SK-N-SH treated with all-trans-retinoic acid at 6 μM for 48 hours (cell line): ENCODE data around the gene USP12.

Experiments
- ATAC-seq: fragments of 200-7000 bp; cut with Tn5 transposase; 3 replicates; pipeline ENCODE4 v1.9.1; 2020; ENCODE audit warnings: mild to moderate bottlenecking, moderate library complexity
- ARNTL ChIP-seq: fragments of 450-650 bp; formaldehyde crosslinking; IDR thresholded peaks from 2 replicates; pipeline ENCODE4 v1.5.0; 2020; ENCODE audit warnings: low read depth, mild to moderate bottlenecking, moderate library complexity, borderline replicate concordance
- BACH2 ChIP-seq: fragments of 250-450 bp; sonication (Bioruptor Pico); IDR thresholded peaks from 2 replicates; pipeline ENCODE4 v1.9.0; 2021; ENCODE audit warnings: mild to moderate bottlenecking, borderline replicate concordance
- CSDC2 ChIP-seq: fragments of 250-450 bp; sonication (Bioruptor Pico); IDR thresholded peaks from 2 replicates; pipeline ENCODE4 v1.5.0; 2020; ENCODE audit warnings: mild to moderate bottlenecking, moderate library complexity
- ESRRG ChIP-seq: fragments of 250-450 bp; sonication (Bioruptor Pico); IDR thresholded peaks from 2 replicates; pipeline ENCODE4 v1.6.1; 2021; ENCODE audit warnings: mild to moderate bottlenecking
- GLIS3 ChIP-seq: fragments of 250-450 bp; sonication (Bioruptor Pico); IDR thresholded peaks from 2 replicates; pipeline ENCODE4 v1.5.0; 2020; ENCODE audit warnings: mild to moderate bottlenecking, moderate library complexity
- ISL1 ChIP-seq: fragments of 250-450 bp; sonication (Bioruptor Pico); IDR thresholded peaks from 2 replicates; pipeline ENCODE4 v2.1.2; 2022; ENCODE audit warnings: mild to moderate bottlenecking, moderate library complexity
- PPARA ChIP-seq: fragments of 250-450 bp; sonication (Bioruptor Pico); IDR thresholded peaks from 2 replicates; pipeline ENCODE4 v1.5.0; 2020; ENCODE audit warnings: mild to moderate bottlenecking, borderline replicate concordance
- RARB ChIP-seq: fragments of 250-450 bp; sonication (Bioruptor Pico); IDR thresholded peaks from 2 replicates; pipeline ENCODE4 v1.8.0; 2021; ENCODE audit warnings: mild to moderate bottlenecking, moderate library complexity
- SNAI2 ChIP-seq: fragments of 250-450 bp; sonication (Bioruptor Pico); IDR thresholded peaks from 2 replicates; pipeline ENCODE4 v1.5.0; 2020; ENCODE audit warnings: mild to moderate bottlenecking, moderate library complexity
- TCF4 ChIP-seq: fragments of 250-450 bp; sonication (Bioruptor Pico); IDR thresholded peaks from 2 replicates; pipeline ENCODE4 v1.8.0; 2021; ENCODE audit warnings: mild to moderate bottlenecking, moderate library complexity, borderline replicate concordance
- TOX ChIP-seq: fragments of 250-450 bp; sonication (Bioruptor Pico); IDR thresholded peaks from 2 replicates; pipeline ENCODE4 v1.8.0; 2021; ENCODE audit warnings: mild to moderate bottlenecking, moderate library complexity, borderline replicate concordance
- ZC3H10 ChIP-seq: fragments of 250-450 bp; sonication (Bioruptor Pico); IDR thresholded peaks from 2 replicates; pipeline ENCODE4 v1.5.1; 2021; ENCODE audit warnings: mild to moderate bottlenecking, moderate library complexity
- ZNF565 ChIP-seq: fragments of 450-650 bp; formaldehyde crosslinking; conservative IDR thresholded peaks from 2 replicates; pipeline ENCODE4 v1.5.0; 2020; ENCODE audit warnings: low read depth, mild to moderate bottlenecking, moderate library complexity
- ZNF70 ChIP-seq: fragments of 450-650 bp; formaldehyde crosslinking; IDR thresholded peaks from 2 replicates; pipeline ENCODE4 v1.5.0; 2020; ENCODE audit warnings: mild to moderate bottlenecking, moderate library complexity
- ZNF8 ChIP-seq: fragments of 450-650 bp; formaldehyde crosslinking; IDR thresholded peaks from 2 replicates; pipeline ENCODE4 v1.5.0; 2020; ENCODE audit warnings: mild to moderate bottlenecking, moderate library complexity
- TF ChIP-seq, protein P1 (sequence below): fragments of 250-450 bp; sonication (Bioruptor Pico); IDR thresholded peaks from 2 replicates; pipeline ENCODE4 v1.8.0; 2020; ENCODE audit warnings: mild to moderate bottlenecking, moderate library complexity, borderline replicate concordance
- TF ChIP-seq, protein P2 (sequence below): fragments of 250-450 bp; sonication (Bioruptor Pico); IDR thresholded peaks from 2 replicates; pipeline ENCODE4 v1.5.1; 2020; ENCODE audit warnings: low read depth, mild to moderate bottlenecking, moderate library complexity
- TF ChIP-seq, protein P3 (sequence below): fragments of 250-450 bp; sonication (Bioruptor Pico); IDR thresholded peaks from 2 replicates; pipeline ENCODE4 v1.8.0; 2021; ENCODE audit warnings: low read depth, mild to moderate bottlenecking, moderate library complexity, borderline replicate concordance
- TF ChIP-seq, protein P4 (sequence below): fragments of 250-450 bp; sonication (Bioruptor Pico); IDR thresholded peaks from 2 replicates; pipeline ENCODE4 v1.5.1; 2021; ENCODE audit warnings: mild to moderate bottlenecking, moderate library complexity
- TF ChIP-seq, protein P5 (sequence below): fragments of 250-450 bp; sonication (Bioruptor Pico); IDR thresholded peaks from 2 replicates; pipeline ENCODE4 v1.5.0; 2020; ENCODE audit warnings: mild to moderate bottlenecking, moderate library complexity

The USP12 gene

DNA sequence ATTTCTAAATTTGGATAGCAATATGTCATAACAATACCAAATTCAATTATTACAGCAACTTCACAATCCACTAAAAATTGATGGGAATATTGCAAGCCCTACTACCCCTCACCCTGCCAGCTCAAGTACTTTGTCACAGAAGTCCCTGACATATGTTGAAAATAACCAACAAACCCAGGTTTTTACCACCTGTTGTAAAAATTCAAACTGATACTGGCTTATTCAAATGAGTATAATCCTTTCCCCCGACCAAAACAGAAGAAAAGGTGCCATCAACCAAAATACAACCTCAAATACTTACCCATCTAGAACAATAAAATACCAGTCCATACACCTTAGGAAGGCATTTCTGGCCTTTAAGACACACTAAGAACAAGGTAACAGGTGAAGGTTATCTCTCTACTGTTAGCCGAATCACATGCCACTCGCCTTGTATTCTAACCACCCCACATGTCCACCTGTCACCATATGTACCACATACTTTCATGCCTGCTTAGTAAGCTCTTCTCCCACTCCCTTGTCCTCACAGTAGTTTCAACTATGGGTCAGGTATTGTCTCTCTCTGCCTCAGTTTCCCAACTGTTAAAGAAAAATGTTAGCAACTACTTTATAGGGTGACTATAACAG lies 53.1 kb downstream of the USP12 start (continued):
- TF ChIP-seq, protein P1, sequence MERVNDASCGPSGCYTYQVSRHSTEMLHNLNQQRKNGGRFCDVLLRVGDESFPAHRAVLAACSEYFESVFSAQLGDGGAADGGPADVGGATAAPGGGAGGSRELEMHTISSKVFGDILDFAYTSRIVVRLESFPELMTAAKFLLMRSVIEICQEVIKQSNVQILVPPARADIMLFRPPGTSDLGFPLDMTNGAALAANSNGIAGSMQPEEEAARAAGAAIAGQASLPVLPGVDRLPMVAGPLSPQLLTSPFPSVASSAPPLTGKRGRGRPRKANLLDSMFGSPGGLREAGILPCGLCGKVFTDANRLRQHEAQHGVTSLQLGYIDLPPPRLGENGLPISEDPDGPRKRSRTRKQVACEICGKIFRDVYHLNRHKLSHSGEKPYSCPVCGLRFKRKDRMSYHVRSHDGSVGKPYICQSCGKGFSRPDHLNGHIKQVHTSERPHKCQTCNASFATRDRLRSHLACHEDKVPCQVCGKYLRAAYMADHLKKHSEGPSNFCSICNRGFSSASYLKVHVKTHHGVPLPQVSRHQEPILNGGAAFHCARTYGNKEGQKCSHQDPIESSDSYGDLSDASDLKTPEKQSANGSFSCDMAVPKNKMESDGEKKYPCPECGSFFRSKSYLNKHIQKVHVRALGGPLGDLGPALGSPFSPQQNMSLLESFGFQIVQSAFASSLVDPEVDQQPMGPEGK, result no peak
- TF ChIP-seq, all 23 proteins: peak for 0

DNA sequence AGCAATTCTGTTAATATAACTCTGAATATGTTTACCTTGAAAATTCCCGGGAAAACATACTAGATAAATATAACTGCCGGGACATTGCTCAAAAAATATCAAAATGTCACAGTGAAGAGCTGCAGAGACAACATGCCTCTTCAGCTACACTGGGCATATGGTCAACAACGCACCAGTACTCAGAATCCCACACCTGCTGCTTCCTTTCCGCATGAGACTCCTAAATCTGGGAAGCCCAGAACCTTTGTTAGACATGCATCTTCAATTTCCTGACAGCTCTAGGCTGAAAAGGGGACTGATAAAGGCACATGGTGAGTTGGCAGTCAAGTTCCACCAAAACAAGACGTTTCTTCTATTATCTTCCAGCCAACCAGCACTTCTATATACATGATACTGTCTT lies 53.7 kb downstream of the USP12 start:
- no peak for ATAC-seq
- TF ChIP-seq TOX, result no peak
- TF ChIP-seq, protein P2, sequence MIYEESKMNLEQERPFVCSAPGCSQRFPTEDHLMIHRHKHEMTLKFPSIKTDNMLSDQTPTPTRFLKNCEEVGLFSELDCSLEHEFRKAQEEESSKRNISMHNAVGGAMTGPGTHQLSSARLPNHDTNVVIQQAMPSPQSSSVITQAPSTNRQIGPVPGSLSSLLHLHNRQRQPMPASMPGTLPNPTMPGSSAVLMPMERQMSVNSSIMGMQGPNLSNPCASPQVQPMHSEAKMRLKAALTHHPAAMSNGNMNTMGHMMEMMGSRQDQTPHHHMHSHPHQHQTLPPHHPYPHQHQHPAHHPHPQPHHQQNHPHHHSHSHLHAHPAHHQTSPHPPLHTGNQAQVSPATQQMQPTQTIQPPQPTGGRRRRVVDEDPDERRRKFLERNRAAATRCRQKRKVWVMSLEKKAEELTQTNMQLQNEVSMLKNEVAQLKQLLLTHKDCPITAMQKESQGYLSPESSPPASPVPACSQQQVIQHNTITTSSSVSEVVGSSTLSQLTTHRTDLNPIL, result no peak

DNA sequence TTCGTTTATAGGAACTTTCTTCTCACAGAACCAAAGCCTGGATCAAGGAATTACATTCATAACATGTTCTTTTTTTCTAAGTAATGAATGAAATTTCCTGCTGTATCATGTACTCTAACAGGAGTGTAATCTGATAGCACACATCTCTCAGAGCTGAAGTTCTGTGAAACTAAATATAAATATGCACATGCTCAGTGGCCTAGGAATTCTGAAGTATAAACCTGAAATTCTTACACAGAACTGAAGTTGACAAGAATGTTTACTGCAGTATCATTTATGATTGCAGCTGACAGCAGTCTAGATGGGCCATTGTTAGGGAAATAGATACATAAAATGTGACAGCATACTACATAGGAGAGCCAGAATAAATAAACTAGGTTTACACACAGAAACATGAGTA lies 54.5 kb downstream of the USP12 start:
- TF ChIP-seq, protein P3, sequence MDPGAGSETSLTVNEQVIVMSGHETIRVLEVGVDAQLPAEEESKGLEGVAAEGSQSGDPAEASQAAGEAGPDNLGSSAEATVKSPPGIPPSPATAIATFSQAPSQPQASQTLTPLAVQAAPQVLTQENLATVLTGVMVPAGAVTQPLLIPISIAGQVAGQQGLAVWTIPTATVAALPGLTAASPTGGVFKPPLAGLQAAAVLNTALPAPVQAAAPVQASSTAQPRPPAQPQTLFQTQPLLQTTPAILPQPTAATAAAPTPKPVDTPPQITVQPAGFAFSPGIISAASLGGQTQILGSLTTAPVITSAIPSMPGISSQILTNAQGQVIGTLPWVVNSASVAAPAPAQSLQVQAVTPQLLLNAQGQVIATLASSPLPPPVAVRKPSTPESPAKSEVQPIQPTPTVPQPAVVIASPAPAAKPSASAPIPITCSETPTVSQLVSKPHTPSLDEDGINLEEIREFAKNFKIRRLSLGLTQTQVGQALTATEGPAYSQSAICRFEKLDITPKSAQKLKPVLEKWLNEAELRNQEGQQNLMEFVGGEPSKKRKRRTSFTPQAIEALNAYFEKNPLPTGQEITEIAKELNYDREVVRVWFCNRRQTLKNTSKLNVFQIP (CRISPR knock-in tag), result no peak
- no peak for TF ChIP-seq BACH2 (CRISPR knock-in tag)
- TF ChIP-seq, protein P4, sequence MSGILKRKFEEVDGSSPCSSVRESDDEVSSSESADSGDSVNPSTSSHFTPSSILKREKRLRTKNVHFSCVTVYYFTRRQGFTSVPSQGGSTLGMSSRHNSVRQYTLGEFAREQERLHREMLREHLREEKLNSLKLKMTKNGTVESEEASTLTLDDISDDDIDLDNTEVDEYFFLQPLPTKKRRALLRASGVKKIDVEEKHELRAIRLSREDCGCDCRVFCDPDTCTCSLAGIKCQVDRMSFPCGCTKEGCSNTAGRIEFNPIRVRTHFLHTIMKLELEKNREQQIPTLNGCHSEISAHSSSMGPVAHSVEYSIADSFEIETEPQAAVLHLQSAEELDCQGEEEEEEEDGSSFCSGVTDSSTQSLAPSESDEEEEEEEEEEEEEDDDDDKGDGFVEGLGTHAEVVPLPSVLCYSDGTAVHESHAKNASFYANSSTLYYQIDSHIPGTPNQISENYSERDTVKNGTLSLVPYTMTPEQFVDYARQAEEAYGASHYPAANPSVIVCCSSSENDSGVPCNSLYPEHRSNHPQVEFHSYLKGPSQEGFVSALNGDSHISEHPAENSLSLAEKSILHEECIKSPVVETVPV (CRISPR knock-in tag), result no peak
- TF ChIP-seq, protein P2, result no peak
- TF ChIP-seq, all 23 proteins: peak for 0
- peak; percentile 92 for ATAC-seq

DNA sequence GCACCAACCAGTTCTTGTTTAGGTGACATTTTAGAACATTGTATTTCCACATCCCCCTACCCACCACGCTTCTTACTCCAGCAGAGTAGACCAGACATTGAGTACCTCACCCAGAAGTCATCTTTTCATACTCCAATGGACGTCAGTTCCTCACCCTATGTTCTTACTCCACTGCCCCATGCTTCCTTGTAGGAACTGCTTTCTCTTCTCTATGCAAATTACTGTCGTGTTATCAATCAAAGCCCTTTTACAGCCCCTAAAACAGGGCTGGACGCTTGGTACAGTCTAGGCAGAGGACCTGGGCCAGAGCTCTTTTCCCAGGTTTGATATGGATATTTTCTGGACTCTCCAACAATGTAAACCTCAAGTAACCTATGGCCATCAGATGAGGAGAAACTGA lies 58.2 kb downstream of the USP12 start:
- ATAC-seq, result no peak
- no peak for TF ChIP-seq ISL1 (CRISPR knock-in tag)
- TF ChIP-seq ZNF565 (CRISPR knock-in tag), result no peak
- no peak for TF ChIP-seq PPARA (CRISPR knock-in tag)
- TF ChIP-seq SNAI2, result no peak
- TF ChIP-seq, protein P2, result no peak
- TF ChIP-seq ARNTL (CRISPR knock-in tag), result no peak
- no peak for TF ChIP-seq ZC3H10 (CRISPR knock-in tag)
- no peak for TF ChIP-seq ESRRG
- TF ChIP-seq, protein P3 (CRISPR knock-in tag), result no peak
- TF ChIP-seq ZNF8 (CRISPR knock-in tag), result no peak
- no peak for TF ChIP-seq GLIS3 (CRISPR knock-in tag)
- TF ChIP-seq ZNF70 (CRISPR knock-in tag), result no peak
- no peak for TF ChIP-seq TCF4 (CRISPR knock-in tag)
- TF ChIP-seq BACH2 (CRISPR knock-in tag), result no peak
- TF ChIP-seq CSDC2 (CRISPR knock-in tag), result no peak
- TF ChIP-seq RARB (CRISPR knock-in tag), result no peak
- TF ChIP-seq TOX, result no peak
- TF ChIP-seq, protein P5, sequence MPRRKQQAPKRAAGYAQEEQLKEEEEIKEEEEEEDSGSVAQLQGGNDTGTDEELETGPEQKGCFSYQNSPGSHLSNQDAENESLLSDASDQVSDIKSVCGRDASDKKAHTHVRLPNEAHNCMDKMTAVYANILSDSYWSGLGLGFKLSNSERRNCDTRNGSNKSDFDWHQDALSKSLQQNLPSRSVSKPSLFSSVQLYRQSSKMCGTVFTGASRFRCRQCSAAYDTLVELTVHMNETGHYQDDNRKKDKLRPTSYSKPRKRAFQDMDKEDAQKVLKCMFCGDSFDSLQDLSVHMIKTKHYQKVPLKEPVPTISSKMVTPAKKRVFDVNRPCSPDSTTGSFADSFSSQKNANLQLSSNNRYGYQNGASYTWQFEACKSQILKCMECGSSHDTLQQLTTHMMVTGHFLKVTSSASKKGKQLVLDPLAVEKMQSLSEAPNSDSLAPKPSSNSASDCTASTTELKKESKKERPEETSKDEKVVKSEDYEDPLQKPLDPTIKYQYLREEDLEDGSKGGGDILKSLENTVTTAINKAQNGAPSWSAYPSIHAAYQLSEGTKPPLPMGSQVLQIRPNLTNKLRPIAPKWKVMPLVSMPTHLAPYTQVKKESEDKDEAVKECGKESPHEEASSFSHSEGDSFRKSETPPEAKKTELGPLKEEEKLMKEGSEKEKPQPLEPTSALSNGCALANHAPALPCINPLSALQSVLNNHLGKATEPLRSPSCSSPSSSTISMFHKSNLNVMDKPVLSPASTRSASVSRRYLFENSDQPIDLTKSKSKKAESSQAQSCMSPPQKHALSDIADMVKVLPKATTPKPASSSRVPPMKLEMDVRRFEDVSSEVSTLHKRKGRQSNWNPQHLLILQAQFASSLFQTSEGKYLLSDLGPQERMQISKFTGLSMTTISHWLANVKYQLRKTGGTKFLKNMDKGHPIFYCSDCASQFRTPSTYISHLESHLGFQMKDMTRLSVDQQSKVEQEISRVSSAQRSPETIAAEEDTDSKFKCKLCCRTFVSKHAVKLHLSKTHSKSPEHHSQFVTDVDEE (CRISPR knock-in tag), result no peak
- TF ChIP-seq, protein P1, result no peak
